Loucy (cell line): ENCODE measurements around the gene SETBP1.

ENCODE experiments used
- H2AFZ ChIP-seq: fragments of 200-600 bp; sonication (generic); 2 replicates; pipeline ENCODE4 v1.6.0; 2016; ENCODE audit warnings: antibody characterized with exemption, mild to moderate bottlenecking, low read length, moderate library complexity
- H3F3A ChIP-seq: fragments of 200-600 bp; 2 replicates; pipeline ENCODE4 v1.6.0; 2016; ENCODE audit warnings: antibody characterized with exemption, low read depth, mild to moderate bottlenecking
- H3K27me3 ChIP-seq: fragments of 200-600 bp; sonication (generic); 2 replicates; pipeline ENCODE4 v1.6.1; 2014; ENCODE audit warnings: low read length, mild to moderate bottlenecking; ENCODE audit not compliant: insufficient read depth, poor library complexity, severe bottlenecking
- H3K36me3 ChIP-seq: fragments of 200-600 bp; sonication (generic); 2 replicates; pipeline ENCODE4 v1.6.1; 2016; ENCODE audit warnings: low read length; ENCODE audit not compliant: insufficient read depth
- H3K4me1 ChIP-seq: fragments of 200-600 bp; sonication (generic); 2 replicates; pipeline ENCODE4 v1.5.1; 2014; ENCODE audit warnings: low read length, mild to moderate bottlenecking; ENCODE audit not compliant: insufficient read depth, poor library complexity, severe bottlenecking
- H3K4me2 ChIP-seq: fragments of 200-600 bp; sonication (generic); 2 replicates; pipeline ENCODE4 v1.6.0; 2014; ENCODE audit warnings: antibody characterized with exemption, low read length, low read depth, mild to moderate bottlenecking; ENCODE audit not compliant: poor library complexity, severe bottlenecking
- H3K4me3 ChIP-seq: fragments of 200-600 bp; sonication (generic); 2 replicates; pipeline ENCODE4 v1.5.1; 2014; ENCODE audit warnings: low read length, mild to moderate bottlenecking, mixed read lengths; ENCODE audit not compliant: poor library complexity, severe bottlenecking
- H3K79me2 ChIP-seq: fragments of 200-600 bp; sonication (generic); 2 replicates; pipeline ENCODE4 v1.6.1; 2014; ENCODE audit warnings: low read length; ENCODE audit not compliant: insufficient read depth
- H3K9ac ChIP-seq: fragments of 200-600 bp; sonication (generic); 2 replicates; pipeline ENCODE4 v1.6.0; 2014; ENCODE audit warnings: mild to moderate bottlenecking, low read depth, low read length, moderate library complexity; ENCODE audit not compliant: poor library complexity, severe bottlenecking
- H3K9me2 ChIP-seq: fragments of 200-600 bp; sonication (generic); replicated peaks from 2 replicates; pipeline ENCODE4 v1.6.1; 2016; ENCODE audit warnings: low read depth, low read length, mixed read lengths
- H3K9me3 ChIP-seq: fragments of 200-600 bp; sonication (generic); 2 replicates; pipeline ENCODE4 v1.6.1; 2014; ENCODE audit warnings: mild to moderate bottlenecking, antibody characterized with exemption, low read length, low read depth; ENCODE audit not compliant: insufficient read depth
- H4K20me1 ChIP-seq: fragments of 200-600 bp; sonication (generic); 2 replicates; pipeline ENCODE4 v1.6.0; 2014; ENCODE audit warnings: antibody characterized with exemption, low read length, mild to moderate bottlenecking; ENCODE audit not compliant: insufficient read depth, poor library complexity, severe bottlenecking
- CTCF ChIP-seq: fragments of 200-600 bp; sonication (generic); conservative IDR thresholded peaks from 2 replicates; pipeline ENCODE4 v1.5.1; 2014; ENCODE audit warnings: mild to moderate bottlenecking, antibody characterized with exemption, low read length
- EZH2phosphoT487 ChIP-seq: fragments of 200-600 bp; IDR thresholded peaks from 2 replicates; pipeline ENCODE4 v1.6.1; 2018; ENCODE audit warnings: antibody characterized with exemption, mild to moderate bottlenecking, moderate library complexity, borderline replicate concordance

The SETBP1 gene

GRCh38 chr18:45004546-45005080 is 323.9 kb downstream of the SETBP1 start:
- Histone ChIP-seq H3K79me2 (no peaks in the 10 kb centered on the region), H3K4me3 (no peak overlapping the region), H3K4me2 (no peak overlapping the region), H3K36me3 (no peaks in the 10 kb centered on the region; the same call in 1 of the 2 replicates), H2AFZ (no peak overlapping the region), H3K4me1 (peaks cover 35% of the 10 kb centered on the region), H3F3A (no peaks in the 10 kb centered on the region), H3K27me3 (no peaks in the 10 kb centered on the region), H3K9ac (no peak overlapping the region), H3K9me2 (no peaks in the 10 kb centered on the region), H4K20me1 (no peaks in the 10 kb centered on the region), H3K9me3 (no peaks in the 10 kb centered on the region)
- TF ChIP-seq CTCF (no peak), EZH2phosphoT487 (no peak)

- H3K9ac ChIP-seq: no peak overlapping the region
- H3F3A ChIP-seq: no peaks in the 10 kb centered on the region
- H3K9me3 ChIP-seq: no peaks in the 10 kb centered on the region
- no peak overlapping the region for H3K4me3 ChIP-seq
- no peaks in the 10 kb centered on the region for H4K20me1 ChIP-seq
- peaks cover 52% of the 10 kb centered on the region for H3K4me1 ChIP-seq
- H3K4me2 ChIP-seq: no peak overlapping the region
- H3K36me3 ChIP-seq: no peaks in the 10 kb centered on the region; the same call in 1 of the 2 replicates
- no peaks in the 10 kb centered on the region for H3K27me3 ChIP-seq
- H3K79me2 ChIP-seq: no peaks in the 10 kb centered on the region
- TF ChIP-seq EZH2phosphoT487 (no peak), CTCF (no peak)
- no peak overlapping the region for H2AFZ ChIP-seq
- no peaks in the 10 kb centered on the region for H3K9me2 ChIP-seq
These were observed 326.2 kb downstream of the SETBP1 start for GRCh38 chr18:45006934-45007333.

- H3K9me3 ChIP-seq: no peaks in the 10 kb centered on the region
- no peaks in the 10 kb centered on the region for H3F3A ChIP-seq
- H3K4me1 ChIP-seq: peaks cover 55% of the 10 kb centered on the region
- no peaks in the 10 kb centered on the region for H4K20me1 ChIP-seq
- TF ChIP-seq EZH2phosphoT487: no peak
- TF ChIP-seq CTCF: no peak
- H3K4me3 ChIP-seq: no peak overlapping the region
- no peaks in the 10 kb centered on the region for H3K27me3 ChIP-seq
- no peaks in the 10 kb centered on the region; the same call in 1 of the 2 replicates for H3K36me3 ChIP-seq
- H3K9me2 ChIP-seq: no peaks in the 10 kb centered on the region
- no peaks in the 10 kb centered on the region; the same call in 1 of the 2 replicates for H3K79me2 ChIP-seq
- no peak overlapping the region for H3K9ac ChIP-seq
- H3K4me2 ChIP-seq: peak overlapping the region; percentile 9
- no peak overlapping the region for H2AFZ ChIP-seq
These were observed 326.8 kb downstream of the SETBP1 start for GRCh38 chr18:45007531-45007930.
